Hepatocyte (in vitro differentiated cells): ENCODE results near the gene COX6B1.

Source experiments
- CTCF ChIP-seq: fragments of 200-600 bp; sonication (generic); IDR thresholded peaks from 2 replicates; pipeline ENCODE4 v1.5.1; 2016; ENCODE audit warnings: antibody characterized with exemption, mild to moderate bottlenecking; ENCODE audit not compliant: poor library complexity
- EZH2 ChIP-seq: fragments of 200-600 bp; sonication (generic); IDR thresholded peaks from 2 replicates; pipeline ENCODE4 v1.6.1; 2016; ENCODE audit warnings: antibody characterized with exemption, mild to moderate bottlenecking, borderline replicate concordance

GRCh38 chr19:35669974-35670373 lies 21.9 kb downstream of the COX6B1 start:
- no peak for TF ChIP-seq CTCF
- no peak for TF ChIP-seq EZH2
